ENCODE measurements around the gene ATP6AP2.

The ATP6AP2 gene, protein sequence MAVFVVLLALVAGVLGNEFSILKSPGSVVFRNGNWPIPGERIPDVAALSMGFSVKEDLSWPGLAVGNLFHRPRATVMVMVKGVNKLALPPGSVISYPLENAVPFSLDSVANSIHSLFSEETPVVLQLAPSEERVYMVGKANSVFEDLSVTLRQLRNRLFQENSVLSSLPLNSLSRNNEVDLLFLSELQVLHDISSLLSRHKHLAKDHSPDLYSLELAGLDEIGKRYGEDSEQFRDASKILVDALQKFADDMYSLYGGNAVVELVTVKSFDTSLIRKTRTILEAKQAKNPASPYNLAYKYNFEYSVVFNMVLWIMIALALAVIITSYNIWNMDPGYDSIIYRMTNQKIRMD

DNA sequence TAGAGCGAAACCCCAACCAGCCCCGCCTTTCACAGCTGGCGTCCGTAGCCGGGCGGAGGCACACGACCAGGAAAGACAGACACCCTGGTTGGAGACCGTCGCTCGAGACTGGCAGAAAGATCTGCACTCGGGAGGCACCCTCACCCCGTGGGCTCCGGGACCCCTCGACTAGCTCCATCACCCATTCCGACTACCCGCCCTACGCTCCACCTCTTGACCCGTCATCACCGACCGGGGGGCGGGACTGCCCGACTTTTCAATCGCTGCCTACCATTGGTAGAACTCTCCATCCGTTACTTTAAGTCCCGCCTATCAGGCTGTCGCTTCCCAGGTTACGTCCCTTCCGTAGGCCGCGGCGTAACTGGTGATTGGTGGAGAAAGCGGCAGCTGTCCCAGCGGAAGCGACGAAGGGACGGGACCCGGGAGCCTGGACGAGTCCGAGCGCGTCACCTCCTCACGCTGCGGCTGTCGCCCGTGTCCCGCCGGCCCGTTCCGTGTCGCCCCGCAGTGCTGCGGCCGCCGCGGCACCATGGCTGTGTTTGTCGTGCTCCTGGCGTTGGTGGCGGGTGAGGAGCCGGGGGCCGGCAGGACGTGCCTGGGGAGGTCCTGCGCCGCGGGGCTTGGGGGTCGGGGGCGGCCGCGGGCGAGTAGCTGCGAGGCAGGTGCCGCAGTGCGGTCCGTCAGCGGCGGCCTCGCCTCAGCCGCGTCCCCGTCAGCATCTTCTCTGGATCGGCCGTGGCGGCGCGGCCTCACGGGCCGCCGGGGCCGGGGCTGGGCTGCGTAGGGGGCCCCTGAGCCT, at the start of gene ATP6AP2:
Gene ATP6AP2 (plus strand): TSS at position 434 of the 799 bp plus-strand sequence. CDS start 96 bp downstream, at position 530.
- peak; percentile 95 for DNase-seq

DNA sequence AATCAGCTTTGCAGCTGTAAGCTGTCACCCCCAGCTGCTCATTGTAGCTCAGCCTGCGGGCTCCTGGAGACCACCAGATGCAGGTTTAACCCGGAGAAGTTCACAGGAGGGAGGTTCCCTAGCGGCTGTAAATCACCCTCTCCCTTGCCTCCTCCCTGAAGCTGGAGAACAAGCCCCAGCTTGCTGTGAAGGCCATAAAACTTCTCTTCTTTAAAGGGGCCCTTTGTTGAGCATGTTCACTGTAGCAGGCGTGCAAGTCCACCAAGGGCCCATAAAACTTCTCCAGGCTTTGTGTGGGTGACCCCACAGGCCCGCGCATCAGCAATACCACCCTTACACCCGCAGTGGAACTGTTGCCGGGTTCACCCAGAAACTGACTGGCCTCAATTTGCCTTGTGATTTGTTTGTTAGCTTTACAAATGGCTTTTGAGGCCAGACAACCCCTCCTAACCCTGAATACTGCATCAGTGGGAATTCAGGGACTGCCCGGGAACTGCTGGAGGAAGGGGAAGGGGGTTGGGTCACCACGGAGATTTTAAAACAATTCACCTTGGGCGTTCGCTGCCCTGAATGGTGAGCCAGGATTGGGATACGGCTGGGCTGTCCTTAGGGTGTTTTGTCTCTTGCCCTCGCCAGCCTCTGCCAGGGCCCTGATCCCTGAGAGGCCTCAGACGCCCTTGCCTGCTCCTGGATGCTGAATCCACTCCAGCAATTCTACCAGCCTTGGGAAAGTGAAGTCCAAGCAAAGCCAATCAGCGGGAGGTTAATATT, 49.5 kb upstream of the ATP6AP2 start:
- no peak for DNase-seq

DNA sequence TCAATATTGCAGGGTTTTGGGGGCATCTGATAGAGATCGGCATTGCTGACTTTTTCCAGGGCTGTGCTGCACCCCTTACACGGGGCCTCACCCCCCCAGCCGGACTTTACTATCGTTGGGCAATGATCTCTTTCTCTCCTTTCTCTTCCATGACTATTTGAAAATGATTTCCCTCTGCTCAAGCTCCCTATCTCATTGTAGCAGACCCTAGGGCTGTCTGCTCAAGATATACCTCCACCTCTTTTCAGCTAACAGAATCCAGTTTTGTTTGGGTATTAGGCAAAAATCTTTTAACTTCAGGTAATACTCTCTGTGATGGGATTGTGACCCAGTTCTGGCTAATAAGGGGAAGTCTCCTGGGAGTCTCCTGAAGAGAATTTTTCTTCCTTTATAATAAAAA, 43.5 kb upstream of the ATP6AP2 start:
- no peak for DNase-seq

DNA sequence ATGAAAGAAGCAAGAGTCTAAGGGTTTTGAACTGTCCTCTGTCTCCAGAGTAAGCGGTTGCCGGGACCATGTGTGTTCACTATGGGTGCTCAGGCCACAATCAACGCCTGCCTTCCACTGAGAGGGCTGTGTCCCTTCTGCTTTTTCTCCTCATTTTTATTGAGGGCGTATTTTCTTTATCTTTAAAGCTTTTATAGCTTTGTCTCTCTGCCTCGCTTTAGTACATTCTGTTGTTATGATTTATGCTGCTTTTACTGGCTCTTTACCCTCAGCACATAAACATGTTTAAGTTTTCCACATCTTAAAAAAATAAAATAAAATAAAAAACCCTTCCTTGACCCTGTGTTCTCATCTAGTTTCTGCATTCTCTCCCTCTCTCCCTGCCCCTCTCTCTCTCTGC, 42.4 kb upstream of the ATP6AP2 start:
- no peak for DNase-seq

DNA sequence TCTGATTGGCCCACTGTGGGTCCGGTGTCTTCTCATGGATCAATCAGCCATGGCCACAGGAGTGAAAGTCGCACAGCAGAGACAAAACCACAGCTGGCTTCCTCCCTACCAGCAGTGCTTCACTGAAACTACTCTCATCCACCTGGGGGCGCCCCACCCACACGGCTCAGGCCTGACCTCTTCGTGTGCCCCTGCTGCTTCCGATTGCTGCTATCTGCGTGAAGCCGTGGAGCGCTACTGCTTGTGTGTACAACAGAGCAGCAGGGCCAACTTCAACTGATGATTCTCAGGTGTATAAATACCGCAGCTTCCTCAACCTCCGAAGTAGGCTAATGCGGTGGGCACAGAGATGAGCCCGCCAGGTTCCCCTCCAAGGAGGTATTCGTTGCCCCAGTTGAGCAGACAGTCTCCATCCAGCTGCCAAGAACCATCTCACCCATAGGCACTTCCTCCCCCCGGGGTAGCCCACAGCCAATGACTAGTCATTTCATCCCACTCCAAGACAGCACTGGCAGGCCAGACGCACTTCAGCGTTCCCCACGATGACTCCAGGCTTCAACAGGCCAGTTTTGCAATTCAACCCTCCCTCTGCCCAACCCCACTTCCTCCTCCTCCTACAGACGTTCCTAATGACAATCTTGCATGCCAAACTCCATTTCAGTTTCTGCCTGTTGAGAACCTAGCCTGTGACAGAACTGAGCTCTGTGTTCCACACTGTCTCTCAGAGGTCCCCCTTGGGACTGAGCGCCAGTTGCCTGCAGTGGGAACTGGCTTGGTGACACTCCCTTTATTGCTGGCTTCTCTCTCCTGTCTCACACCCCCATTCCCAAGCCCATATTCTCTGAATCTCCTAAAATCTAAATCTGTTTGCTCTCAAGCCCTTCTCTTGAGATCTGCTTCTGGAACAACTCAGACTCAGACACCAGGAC, 41.3 kb upstream of the ATP6AP2 start:
- peak; percentile 73 for DNase-seq

DNA sequence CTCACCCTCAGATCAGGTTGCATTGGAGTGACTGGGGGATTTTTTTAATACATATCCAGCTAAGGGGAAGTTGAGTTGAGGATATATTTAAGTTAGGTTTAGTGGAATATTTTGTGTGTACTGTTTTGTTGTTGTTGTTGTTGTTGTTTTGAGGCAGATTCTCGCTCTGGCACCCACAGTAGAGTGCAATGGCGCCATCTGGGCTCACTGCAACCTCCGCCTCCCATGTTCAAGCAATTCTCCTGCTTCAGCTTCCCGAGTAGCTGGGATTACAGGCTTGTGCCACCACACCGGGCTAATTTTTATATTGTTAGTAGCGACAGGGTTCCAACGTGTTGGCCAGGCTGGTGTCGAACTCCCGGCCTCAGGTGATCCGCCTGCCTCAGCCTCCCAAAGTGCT, 38.6 kb upstream of the ATP6AP2 start:
- DNase-seq, result no peak

DNA sequence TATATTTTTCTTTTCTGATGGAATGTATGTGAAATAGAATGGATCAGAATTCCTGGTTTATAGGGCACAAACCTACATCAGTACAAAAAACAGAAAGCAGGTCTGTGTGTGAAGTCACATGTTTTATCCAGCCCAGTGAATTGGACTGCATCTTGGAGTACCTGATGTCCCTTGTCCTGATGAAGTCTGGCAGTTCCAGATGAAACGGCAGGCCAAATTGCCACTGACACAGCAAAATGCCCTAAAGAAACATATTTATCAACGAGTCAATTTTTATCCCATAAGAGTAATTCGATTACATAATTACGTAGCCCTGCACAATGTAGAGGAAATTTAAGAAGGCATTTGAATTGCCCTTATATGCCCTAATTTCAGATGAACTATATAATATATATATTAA, 37.8 kb upstream of the ATP6AP2 start:
- no peak for DNase-seq

DNA sequence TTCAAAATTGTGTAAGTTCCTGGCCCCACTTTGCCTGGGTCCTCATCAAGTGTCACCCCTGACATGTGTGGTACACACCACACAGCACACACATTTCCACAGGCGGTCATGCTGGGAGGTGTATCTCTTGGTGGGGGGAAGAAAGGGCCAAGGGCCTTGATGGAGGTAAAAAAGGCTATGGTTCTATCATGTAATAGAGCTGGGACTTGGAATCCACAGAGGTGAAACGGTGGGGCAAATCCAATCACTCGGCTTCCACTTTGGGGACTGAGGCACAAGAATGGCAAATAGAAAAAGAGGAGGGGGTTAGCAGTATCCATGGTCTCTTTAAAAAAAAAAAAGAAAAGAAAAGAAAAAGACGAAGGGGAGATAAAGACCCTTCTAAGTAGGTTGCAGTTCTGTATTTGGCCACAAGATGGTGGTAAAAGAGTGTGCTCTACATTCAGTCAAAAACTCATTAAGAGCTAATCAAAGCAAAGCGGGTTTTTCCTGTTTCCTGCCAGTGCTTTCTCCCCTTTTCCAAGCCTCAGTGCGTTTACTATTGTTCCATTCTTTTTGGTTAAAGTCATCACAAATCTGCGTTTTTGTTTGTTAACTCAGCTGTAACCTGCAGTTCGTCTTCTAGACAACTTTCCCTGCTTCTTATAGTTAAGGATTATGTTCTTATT, 37.0 kb upstream of the ATP6AP2 start:
- peak; percentile 70 for DNase-seq

DNA sequence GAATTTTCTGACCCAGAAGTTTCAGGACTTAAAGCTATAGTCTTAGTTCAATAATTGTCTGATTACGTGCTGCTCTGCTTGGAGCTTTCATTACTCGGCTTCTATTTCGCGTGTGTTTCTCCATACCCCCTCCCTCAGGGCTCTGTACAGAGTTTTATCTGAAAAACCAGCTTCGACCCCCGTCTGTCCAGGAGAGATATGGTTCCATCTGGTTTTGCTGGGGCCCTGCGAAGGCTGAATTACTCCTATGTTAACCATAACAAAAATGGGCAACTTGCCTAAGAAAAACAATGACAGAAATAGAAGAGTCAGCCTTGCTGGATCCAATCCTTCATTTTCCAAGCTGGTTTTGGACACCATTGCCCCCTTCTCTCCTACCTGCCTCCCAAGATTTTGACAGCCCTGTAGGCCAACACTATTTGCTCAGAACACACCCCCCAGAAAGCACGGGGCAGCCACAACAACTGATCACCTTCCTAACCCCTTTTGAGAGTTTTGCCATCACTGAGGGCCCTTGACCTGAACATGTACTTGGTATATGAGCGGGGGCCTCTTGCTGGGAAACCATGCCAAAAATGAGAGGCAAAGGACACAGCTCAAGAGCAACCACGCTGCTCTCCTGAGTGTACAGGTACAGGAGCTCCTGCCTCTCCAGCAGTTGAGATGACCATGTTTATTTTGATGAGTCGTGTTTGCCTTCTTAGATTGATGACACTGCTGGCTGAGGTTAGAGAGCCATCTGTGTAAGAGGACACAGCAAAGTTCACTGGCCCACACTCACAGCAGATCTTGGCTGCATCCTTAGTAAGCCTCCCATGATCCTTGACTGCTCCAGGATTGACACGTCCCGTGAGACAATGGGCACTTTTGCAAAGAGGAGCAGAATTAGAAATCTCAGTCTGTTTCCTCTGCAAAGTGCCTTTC, 36.2 kb upstream of the ATP6AP2 start:
- DNase-seq, result peak; percentile 92

DNA sequence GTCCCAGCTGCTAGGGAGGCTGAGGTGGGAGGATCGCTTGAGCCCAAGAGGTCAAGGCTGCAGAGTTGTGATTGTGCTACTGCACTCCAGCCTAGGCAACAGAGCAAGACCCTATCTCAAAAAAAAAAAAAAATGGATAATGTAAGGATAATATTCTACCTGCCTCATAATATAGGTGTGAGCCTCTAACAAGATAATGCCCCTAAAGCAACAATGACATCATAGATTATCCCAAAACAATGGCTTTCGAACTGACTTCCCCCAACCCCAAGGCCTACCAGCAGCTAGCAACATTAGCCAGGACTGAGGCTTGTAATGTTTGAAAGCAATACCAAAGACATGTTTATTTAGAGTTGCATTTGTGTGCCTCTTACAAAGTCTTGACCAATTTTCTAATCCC, 33.9 kb upstream of the ATP6AP2 start:
- no peak for DNase-seq

DNA sequence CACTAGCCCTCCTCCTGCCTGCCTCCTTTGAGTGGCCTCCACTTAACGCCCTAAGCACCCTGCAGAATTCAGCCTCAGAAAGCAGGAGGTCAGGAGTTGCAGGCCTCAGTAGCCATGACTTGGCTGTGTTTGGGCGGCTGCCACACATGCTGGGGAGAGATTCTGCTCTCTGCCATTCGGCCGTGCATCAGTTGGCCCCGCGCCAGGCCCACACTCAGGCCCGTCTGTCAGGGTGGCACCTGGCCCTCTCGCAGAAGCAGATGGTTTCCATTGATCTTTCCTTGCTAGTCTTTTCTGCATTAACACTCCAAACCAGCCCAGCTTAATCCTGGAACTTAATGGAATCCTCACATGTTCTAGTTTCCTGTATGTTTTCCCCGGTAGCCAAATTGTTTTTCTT, 30.7 kb upstream of the ATP6AP2 start:
- peak; percentile 84 for DNase-seq

DNA sequence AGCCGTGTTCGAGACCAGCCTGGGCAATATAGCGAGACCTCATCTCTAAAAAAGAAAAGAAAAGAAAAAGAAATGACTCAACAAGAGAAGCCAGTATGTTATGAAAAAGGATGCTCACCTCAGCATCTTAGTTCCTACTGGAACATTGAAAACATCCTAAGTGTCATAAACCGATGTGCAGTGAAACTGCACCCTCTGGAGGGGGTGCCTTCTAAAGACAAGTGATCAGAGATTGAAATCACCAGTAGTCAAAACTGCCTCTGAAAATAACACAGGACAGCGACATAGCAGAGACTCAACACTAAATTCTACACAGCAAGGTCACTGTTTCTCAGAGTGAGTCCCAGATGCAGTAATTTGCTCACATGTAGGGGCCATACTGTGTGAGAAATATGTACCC, 28.0 kb upstream of the ATP6AP2 start:
- DNase-seq, result peak; percentile 32

DNA sequence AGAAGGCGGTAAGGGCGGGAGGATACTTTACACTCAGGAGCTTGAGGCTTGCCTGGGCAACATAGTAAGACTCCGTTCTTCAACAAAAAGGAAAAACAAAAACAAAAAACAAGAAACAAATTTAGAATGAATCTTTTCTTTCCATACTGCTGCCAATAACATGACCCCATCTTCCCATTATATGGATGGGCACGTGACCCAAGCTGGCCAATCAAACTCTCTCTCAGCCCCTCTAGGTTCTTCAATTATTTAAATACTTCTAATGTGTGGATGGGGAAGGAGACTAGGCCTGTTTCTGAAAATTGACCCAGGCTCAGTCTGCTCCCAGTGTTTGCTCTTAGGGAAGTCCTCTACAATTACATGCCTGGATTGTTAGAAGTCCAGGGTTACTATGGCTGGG, 22.2 kb upstream of the ATP6AP2 start:
- no peak for DNase-seq

DNA sequence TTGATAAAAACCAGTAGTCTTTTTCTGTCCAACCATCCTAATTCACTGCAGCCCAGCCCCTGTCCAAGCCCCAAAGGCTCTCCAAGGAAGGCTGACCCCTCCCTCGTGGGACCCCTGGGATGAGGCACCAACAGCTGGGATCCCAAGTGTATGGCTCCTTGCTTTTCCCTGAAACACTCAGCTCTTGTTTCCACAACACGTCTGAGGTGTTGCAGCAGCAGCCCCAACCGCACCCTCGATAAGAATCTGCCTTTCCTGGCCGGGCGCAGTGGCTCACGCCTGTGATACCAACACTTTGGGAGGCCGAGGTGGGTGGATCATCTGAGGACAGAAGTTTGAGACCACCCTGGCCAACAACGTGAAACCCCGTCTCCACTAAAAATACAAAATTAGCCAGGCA, 17.0 kb upstream of the ATP6AP2 start:
- no peak for DNase-seq

DNA sequence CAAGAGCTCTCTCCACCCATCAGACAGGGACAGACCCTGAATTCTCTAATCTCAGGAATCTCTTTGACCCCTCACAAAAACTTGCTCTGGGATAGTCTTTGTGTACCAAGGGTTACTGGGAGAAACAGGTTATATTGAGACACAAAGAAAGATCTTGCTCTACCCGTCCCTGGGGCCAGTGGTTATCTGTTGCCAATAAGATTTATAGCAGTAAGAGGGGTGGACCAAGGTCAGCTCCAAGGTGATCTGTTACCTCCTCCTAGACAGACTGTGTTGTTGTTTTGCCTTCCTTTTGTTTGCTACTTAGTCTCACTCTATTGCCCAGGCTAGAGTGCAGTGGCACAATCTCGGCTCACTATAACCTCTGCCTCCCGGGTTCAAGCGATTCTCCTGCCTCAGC, 16.3 kb upstream of the ATP6AP2 start:
- DNase-seq, result no peak

DNA sequence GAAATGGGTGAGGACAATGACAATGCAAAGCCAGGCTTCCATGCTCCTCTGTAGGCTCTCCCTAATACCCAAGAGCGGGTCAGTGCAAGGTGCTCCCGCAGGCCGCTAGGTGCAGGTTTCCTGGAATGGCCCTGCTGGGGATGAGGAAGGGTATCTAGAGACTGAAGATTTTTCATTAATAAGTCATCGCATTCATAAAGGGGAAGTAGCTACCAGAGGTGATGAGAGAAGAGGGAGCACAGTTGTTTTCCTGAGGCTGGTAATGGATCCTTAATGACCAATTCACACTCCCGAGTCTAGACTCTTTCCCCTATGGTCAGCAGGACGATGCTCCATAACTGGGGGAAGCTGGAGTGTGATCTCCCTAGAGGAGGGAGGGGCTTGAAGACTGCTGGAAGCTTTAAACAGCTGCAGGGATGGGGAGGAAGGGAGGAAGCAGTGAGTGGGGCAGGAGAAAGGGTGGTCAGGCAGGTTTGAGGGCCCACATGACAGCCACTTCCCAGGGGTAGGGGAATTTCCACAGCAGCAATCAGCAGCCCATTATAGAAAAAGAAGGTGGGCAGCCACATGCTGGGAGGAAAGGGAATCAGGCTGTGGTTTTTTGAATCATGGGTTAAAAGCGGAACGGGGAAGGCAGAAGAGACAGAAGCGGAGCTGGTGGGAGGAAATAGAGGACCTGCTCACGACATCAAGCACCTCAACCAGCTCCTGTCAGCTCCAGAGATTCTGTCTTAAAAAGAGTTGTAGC, 10.2 kb upstream of the ATP6AP2 start:
- peak; percentile 31 for DNase-seq

DNA sequence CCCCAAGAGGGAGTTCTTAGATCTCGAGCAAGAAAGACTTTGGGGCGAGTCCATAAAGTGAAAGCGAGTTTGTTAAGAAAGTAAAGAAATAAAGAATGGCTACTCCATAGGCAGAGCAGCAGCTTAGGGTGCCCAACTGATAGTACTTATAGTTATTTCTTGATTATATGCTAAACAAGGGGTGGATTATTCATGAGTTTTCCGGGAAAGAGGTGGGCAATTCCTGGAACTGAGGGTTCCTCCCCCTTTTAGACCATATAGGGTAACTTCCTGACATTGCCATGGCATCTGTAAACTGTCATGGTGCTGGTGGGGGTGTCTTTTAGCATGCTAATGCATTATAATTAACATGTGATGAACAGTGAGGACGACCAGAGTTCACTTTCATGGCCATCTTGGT, 9.6 kb upstream of the ATP6AP2 start:
- DNase-seq, result peak; percentile 19

DNA sequence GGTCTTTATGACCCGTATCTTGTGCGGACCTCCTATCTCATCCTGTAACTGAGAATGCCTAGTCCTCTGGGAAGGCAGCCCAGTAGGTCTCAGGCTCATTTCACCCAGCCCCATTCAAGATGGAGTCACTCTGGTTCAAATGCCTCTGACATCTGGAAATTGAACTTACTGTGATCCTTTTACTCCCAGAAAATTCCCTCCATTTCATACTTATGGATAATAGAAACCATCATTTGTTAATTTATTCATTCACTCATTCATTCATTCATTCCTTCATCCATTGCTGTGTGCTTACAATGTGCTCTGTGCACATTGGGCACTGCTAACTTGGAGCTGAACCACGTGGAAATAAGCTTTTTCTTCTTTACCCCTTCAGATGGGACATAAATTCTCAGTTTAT, 9.2 kb upstream of the ATP6AP2 start:
- no peak for DNase-seq

DNA sequence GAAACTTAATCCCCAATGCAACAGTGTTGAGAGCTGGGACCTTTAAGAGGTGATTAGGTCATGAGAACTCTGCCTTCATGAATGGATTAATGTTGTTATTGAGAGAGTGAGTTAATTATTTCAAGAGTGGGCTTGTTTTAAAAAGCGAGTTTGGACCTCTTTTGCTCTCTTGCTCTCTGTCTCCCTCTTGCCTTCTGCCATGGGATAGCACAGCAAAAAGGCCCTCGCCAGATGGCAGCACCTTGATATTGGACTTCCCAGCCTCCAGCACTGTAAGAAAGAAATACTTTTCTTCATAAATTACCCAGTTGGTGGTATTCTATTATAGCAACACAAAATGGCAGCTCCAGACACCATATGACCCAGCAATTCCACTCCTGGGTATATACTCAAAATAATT, 7.0 kb upstream of the ATP6AP2 start:
- DNase-seq, result peak; percentile 57

DNA sequence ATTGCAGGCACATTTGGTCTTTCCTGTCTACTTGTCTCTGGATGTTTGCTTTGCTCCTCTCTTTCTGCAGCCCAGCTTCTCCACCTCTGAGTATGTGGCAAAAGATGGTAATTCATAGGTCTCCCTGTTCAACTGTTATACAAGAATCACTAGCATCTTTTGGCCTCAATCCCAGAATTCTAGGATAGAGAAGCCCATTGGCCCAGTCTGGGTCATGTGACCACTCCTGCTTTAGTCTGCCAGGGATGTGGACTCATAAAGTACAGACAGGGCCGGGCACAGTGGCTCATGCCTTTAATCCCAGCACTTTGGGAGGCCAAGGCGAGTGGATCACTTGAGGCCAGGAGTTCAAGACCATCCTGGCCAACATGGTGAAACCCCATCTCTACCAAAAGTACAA, 5.4 kb upstream of the ATP6AP2 start:
- DNase-seq, result peak; percentile 53
